PC-3 (cell line): ENCODE data around the gene PDGFRA.

Experiments used
- EZH2 ChIP-seq: fragments of 300-600 bp; sonication (generic); IDR thresholded peaks from one replicate; pipeline ENCODE4 v1.6.1; 2017; ENCODE audit warnings: antibody characterized with exemption, mild to moderate bottlenecking, low read length; ENCODE audit not compliant: unreplicated experiment
- EZH2phosphoT487 ChIP-seq: fragments of 300-600 bp; sonication (generic); IDR thresholded peaks from 2 replicates; pipeline ENCODE4 v1.6.1; 2018; ENCODE audit warnings: mild to moderate bottlenecking, antibody characterized with exemption, low read length, borderline replicate concordance
- TF ChIP-seq, protein P1 (sequence below): fragments of 300-600 bp; sonication (generic); conservative IDR thresholded peaks from 2 replicates; pipeline ENCODE4 v1.5.1; 2017; ENCODE audit warnings: antibody characterized with exemption, low read depth, mild to moderate bottlenecking, low read length

DNA sequence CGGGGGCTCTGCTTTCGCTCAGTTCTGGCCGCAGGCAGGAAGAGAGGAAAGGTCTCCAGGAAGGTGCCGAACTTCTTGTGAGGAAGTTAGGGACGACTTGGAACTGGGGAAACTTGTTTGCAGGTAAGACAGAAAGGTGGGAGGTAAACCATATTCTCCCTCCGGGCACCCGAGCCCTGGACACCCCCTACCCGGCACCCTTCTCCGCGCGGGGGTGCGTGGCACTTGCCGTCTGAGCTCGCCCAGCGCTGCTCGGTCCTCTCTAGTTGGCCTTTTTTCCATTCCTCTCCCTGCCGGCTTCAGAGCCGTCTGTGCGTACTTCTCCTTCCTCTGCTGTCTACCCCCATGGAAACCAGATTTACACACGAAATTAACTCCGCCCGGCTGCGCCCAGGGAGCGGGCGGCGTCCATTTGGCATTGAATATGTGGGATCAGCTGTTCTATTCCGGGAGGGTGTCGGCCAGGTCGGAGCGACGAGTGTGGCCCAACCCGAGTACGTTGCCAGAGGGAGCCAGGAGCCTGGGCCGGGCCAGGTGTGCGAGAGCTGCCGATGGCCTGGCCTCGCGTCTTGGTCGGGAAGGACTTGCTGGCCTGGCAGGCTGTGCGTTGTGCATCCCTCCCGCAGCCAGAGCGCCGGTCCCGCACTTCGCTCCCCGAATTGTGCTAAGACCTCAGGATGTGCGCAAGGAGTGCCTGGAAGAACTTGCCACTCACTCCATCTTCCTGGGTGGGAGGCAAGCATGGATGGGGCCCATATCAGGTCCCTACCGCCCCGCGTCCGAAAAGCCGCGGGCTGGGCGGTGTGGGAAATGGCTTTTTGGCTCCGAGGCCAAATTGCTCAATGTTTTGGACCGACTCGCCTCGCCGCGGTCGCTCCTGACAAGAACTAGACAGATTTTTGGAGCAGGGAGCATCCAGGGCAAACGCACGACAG, 1.7 kb downstream of the PDGFRA start:
- TF ChIP-seq, protein P1, sequence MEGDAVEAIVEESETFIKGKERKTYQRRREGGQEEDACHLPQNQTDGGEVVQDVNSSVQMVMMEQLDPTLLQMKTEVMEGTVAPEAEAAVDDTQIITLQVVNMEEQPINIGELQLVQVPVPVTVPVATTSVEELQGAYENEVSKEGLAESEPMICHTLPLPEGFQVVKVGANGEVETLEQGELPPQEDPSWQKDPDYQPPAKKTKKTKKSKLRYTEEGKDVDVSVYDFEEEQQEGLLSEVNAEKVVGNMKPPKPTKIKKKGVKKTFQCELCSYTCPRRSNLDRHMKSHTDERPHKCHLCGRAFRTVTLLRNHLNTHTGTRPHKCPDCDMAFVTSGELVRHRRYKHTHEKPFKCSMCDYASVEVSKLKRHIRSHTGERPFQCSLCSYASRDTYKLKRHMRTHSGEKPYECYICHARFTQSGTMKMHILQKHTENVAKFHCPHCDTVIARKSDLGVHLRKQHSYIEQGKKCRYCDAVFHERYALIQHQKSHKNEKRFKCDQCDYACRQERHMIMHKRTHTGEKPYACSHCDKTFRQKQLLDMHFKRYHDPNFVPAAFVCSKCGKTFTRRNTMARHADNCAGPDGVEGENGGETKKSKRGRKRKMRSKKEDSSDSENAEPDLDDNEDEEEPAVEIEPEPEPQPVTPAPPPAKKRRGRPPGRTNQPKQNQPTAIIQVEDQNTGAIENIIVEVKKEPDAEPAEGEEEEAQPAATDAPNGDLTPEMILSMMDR: no peak
- TF ChIP-seq EZH2phosphoT487 (no peak; the same call in 1 of the 2 replicates), EZH2 (peak; percentile 89)
